GM12865 (cell line): Measurements from ENCODE around the gene CEP43.

ENCODE experiments used
- DNase-seq: peaks from one replicate; pipeline ENCODE4 v3.0.0; 2010; ENCODE audit warnings: low read depth
- H3K4me3 ChIP-seq: 2 replicates; pipeline ENCODE4 v1.5.1; 2011; ENCODE audit warnings: mild to moderate bottlenecking, low read depth, low read length, control low read depth
- CTCF ChIP-seq: IDR thresholded peaks from 2 replicates; pipeline ENCODE4 v1.5.1; 2011; ENCODE audit warnings: low read length, control low read depth, low read depth, inconsistent platforms; ENCODE audit not compliant: insufficient read depth; ENCODE audit errors: missing control alignments

The CEP43 gene

GRCh38 chr6:166996406-166996805 is 2.8 kb upstream of the CEP43 start:
- no peak for TF ChIP-seq CTCF
- no peak for DNase-seq
- no peak overlapping the region for H3K4me3 ChIP-seq

- no peak for DNase-seq
- H3K4me3 ChIP-seq = peak overlapping the region; percentile 80
- TF ChIP-seq CTCF = no peak
These were observed 1.8 kb upstream of the CEP43 start for GRCh38 chr6:166997348-166997747.

- peak overlapping the region; percentile 80 for H3K4me3 ChIP-seq
- peak; percentile 48 for TF ChIP-seq CTCF
- peak; percentile 83 for DNase-seq
These were observed 1.4 kb upstream of the CEP43 start for GRCh38 chr6:166997768-166998255.

GRCh38 chr6:166998256-166999144 is 697 bp upstream of the CEP43 start:
- H3K4me3 ChIP-seq = peak overlapping the region; percentile 80
- no peak for TF ChIP-seq CTCF
- DNase-seq = peak; percentile 35

- peak; percentile 41 for DNase-seq
- H3K4me3 ChIP-seq = peak overlapping the region; percentile 93
- TF ChIP-seq CTCF = no peak
These were observed 672 bp downstream of the CEP43 start for GRCh38 chr6:166999884-167000253.

GRCh38 chr6:167000759-167001158 is 1.6 kb downstream of the CEP43 start:
- H3K4me3 ChIP-seq = no peak overlapping the region; the same call in 1 of the 2 replicates
- DNase-seq = no peak
- no peak for TF ChIP-seq CTCF
